Choroid plexus epithelial cell (primary cell): ENCODE results near the gene ADGRF4.

Source experiments
- DNase-seq: peaks from one replicate; pipeline ENCODE4 v3.0.0-alpha.2; 2010; ENCODE audit warnings: low read depth
- H3K4me3 ChIP-seq: 2 replicates; pipeline ENCODE4 v1.5.1; 2011; ENCODE audit warnings: low read depth, mild to moderate bottlenecking, control low read depth, low read length, moderate library complexity
- CTCF ChIP-seq: conservative IDR thresholded peaks from 2 replicates; pipeline ENCODE4 v1.5.1; 2011; ENCODE audit warnings: low read depth, mild to moderate bottlenecking, control low read depth, inconsistent platforms, low read length, moderate library complexity

ADGRF4 gene

GRCh38 chr6:47766445-47766844 is 68.1 kb downstream of the ADGRF4 start:
- no peak for DNase-seq
- H3K4me3 ChIP-seq: no peak overlapping the region
- no peak for TF ChIP-seq CTCF

- no peak for TF ChIP-seq CTCF
- no peak overlapping the region for H3K4me3 ChIP-seq
- DNase-seq: no peak
Observed at GRCh38 chr6:47767102-47767501, 68.7 kb downstream of the ADGRF4 start.

- no peak for TF ChIP-seq CTCF
- H3K4me3 ChIP-seq: no peak overlapping the region
- DNase-seq: no peak
Observed at GRCh38 chr6:47769982-47770381, 71.6 kb downstream of the ADGRF4 start.
